Psoas muscle (tissue), 8 donors: Measurements from ENCODE around the gene BTBD10. TPM values are rescaled to one million over a fixed set of nuclear protein-coding genes. Genes with fewer than 3 reads are reported as not detected.

Experiments
- ATAC-seq, 4 donors: fragments of 200-7000 bp; cut with Tn5 transposase; one replicate each; pipeline ENCODE4 v1.9.1; 2020; ENCODE audit warnings: moderate library complexity in 3 of 4, mild to moderate bottlenecking in 2 of 4
- DNase-seq, 2 donors: peaks; one replicate each; pipeline ENCODE4 v3.0.0-alpha.2; 2020
- H3K27ac ChIP-seq: fragments of 200-600 bp; one replicate; pipeline ENCODE4 v1.8.0; 2022
- H3K27me3 ChIP-seq, 3 donors: fragments of 200-600 bp in 1 of 3; one replicate each; pipeline versions ENCODE4 v1.6.1 to v1.8.0; 2013 to 2022; ENCODE audit warnings: low read length in 2 of 3, mild to moderate bottlenecking in 2 of 3, moderate library complexity in 1 of 3; ENCODE audit not compliant: insufficient read depth in 3 of 3
- H3K36me3 ChIP-seq, 2 donors: fragments of 200-600 bp in 1 of 2; one replicate each; pipeline versions ENCODE4 v1.6.1 to v1.8.0; 2013 to 2022; ENCODE audit warnings: low read depth in 1 of 2, mild to moderate bottlenecking in 1 of 2, moderate library complexity in 1 of 2; ENCODE audit not compliant: insufficient read depth in 1 of 2
- H3K4me1 ChIP-seq: fragments of 200-600 bp; one replicate; pipeline ENCODE4 v1.8.0; 2022
- H3K4me3 ChIP-seq: fragments of 200-600 bp; one replicate; pipeline ENCODE4 v1.8.0; 2022; ENCODE audit warnings: mild to moderate bottlenecking
- H3K9me3 ChIP-seq: fragments of 200-600 bp; one replicate; pipeline ENCODE4 v1.8.0; 2022
- WGBS, 3 donors: extraction: QIAGEN DNeasy Blood & Tissue Kit; methylation state at CpG; one replicate each; pipeline versions ENCODE4 v1.1.6 to v1.1.7; 2013; 5-methylcytosine and 5-hydroxymethylcytosine counted together
- intact Hi-C, 2 donors: fragments of 100-400 bp; cut with DNase I; formaldehyde crosslinking; loops; one replicate each; pipeline versions ENCODE4 v1.11.0 to v1.14.2; 2022
- polyA plus RNA-seq, 3 donors: library from polyadenylated mRNA; stranded (reverse); fragments of 200-250 nt; gene quantifications; one replicate each; pipeline ENCODE4 v1.2.3, GENCODE V29; 2013
- total RNA-seq, 4 donors: library from RNA; stranded (reverse); fragmentation: NEBNext Ultra II Directional in 2 of 4; extraction: Animal tissue kit (Norgen Biotek cat#: 25700) in 2 of 4; gene quantifications; one replicate each; pipeline versions ENCODE4 v1.2.1 to v1.2.4, GENCODE V29; 2021 to 2023
- TF ChIP-seq, protein P1 (sequence below): fragments of 200-600 bp; IDR thresholded peaks from one replicate; pipeline ENCODE4 v1.8.0; 2022; ENCODE audit warnings: antibody characterized with exemption
- donor health status: healthy with polysubstance abuse.
- donor health status: DM: no; HTN: no; CAD: no; lungs with moderate emphysema.
- donor health status: Bipolar disorder and iron deficiency.
- donor health status: healthy.
- donor health status: DM: yes; HTN: yes; CAD: no.
- donor health status: DM: no; HTN: no; CAD: no.
- donor health status: DM: no; HTN: no; CAD: no.
- donor health status: DM: yes; HTN: yes; CAD: no.

Gene BTBD10
- total and polyA plus RNA-seq, 7 donors, result 10.8 to 21.2 (median 14.9) TPM

DNA sequence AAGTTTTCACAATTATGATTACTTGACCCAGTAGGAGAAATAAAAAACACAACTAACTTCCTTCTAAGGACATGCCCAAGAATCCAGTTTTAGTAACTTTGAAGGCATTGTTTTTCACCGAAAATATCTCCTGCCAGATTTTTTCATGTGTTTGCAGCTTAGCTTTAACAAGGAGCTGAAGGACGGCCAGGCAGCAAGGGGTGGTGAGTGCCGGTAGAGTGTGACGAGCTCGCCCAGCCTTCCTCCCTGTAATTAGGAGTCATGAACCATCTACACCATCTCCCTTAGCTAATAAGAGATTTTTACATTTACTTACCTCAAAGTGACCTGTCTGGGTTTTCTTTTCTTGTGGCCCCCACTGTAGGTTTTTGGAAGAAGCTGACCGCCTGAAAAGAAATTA, 113.4 kb downstream of the BTBD10 start:
- TF ChIP-seq, protein P1, sequence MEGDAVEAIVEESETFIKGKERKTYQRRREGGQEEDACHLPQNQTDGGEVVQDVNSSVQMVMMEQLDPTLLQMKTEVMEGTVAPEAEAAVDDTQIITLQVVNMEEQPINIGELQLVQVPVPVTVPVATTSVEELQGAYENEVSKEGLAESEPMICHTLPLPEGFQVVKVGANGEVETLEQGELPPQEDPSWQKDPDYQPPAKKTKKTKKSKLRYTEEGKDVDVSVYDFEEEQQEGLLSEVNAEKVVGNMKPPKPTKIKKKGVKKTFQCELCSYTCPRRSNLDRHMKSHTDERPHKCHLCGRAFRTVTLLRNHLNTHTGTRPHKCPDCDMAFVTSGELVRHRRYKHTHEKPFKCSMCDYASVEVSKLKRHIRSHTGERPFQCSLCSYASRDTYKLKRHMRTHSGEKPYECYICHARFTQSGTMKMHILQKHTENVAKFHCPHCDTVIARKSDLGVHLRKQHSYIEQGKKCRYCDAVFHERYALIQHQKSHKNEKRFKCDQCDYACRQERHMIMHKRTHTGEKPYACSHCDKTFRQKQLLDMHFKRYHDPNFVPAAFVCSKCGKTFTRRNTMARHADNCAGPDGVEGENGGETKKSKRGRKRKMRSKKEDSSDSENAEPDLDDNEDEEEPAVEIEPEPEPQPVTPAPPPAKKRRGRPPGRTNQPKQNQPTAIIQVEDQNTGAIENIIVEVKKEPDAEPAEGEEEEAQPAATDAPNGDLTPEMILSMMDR, result no peak
- DNase-seq, result no peak
- H3K27me3 ChIP-seq, result no peaks in the 10 kb centered on the region
- no peak overlapping the region for H3K27ac ChIP-seq
- WGBS, 3 donors, result 85 to 88% (median 87%) methylated on average over 6 of the region's 6 CpGs
- intact Hi-C loops, result no loop called here
- peaks cover 0 to 39% of the 10 kb centered on the region in 2 donors for H3K36me3 ChIP-seq
- H3K4me1 ChIP-seq, result no peaks in the 10 kb centered on the region
- no peak overlapping the region for H3K4me3 ChIP-seq
- H3K9me3 ChIP-seq, result no peaks in the 10 kb centered on the region
- no peak for ATAC-seq

DNA sequence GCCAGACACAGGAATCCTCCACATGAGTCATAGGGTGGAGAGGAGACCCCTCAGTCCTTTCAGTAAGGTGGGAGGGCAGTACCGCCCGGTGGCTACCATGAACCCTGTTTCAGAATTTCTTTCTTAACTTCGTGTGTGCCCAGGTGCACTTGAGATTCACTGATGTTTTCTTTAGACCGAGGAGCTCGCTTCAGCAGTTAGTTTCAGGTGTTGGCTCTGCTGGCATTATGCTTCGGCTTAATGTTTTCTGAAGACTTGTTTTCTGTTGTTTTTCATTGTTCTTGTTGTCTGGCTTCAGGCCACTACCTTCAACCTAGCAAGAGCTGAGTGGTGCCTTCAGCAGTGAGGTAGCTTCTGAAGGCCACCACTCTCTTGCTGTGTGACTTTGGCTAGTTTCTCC, 114.0 kb downstream of the BTBD10 start:
- Histone ChIP-seq H3K27me3 (no peaks in the 10 kb centered on the region), H3K36me3 (peaks cover 0 to 34% of the 10 kb centered on the region in 2 donors), H3K27ac (no peak overlapping the region), H3K9me3 (no peaks in the 10 kb centered on the region), H3K4me1 (no peaks in the 10 kb centered on the region), H3K4me3 (no peak overlapping the region)
- ATAC-seq (no peak), DNase-seq (no peak)
- intact Hi-C loops, result no loop called here
- 84 to 91% (median 86%) methylated on average over 6 of the region's 6 CpGs for WGBS, 3 donors
- TF ChIP-seq, protein P1, result no peak

DNA sequence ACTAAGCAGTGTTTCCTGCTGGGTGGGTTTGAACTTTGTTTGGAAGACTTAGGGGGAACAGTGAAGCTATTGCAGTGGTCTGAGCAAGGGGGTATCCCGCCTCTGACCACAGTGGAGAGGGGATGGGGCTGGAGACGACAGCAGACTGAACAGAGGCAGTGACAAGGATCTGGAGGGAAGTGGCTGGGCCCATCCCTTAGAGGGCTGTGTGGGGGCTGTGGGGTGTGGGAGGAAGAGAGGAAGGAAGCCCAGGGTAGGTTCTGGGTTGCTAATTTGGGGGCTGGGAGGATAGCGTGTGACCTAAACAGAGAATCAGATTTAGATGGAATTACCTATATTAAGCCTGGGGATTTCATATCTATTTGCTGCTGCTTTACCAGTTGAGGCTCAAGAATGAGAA, 114.7 kb downstream of the BTBD10 start:
- intact Hi-C loops, result no loop called here
- no peaks in the 10 kb centered on the region for H3K27me3 ChIP-seq
- ATAC-seq (no peak), DNase-seq (no peak)
- 69 to 79% (median 73%) methylated on average over 3 of the region's 3 CpGs for WGBS, 3 donors
- H3K4me1 ChIP-seq, result no peaks in the 10 kb centered on the region
- H3K4me3 ChIP-seq, result no peak overlapping the region
- H3K9me3 ChIP-seq, result no peaks in the 10 kb centered on the region
- peaks cover 0 to 29% of the 10 kb centered on the region in 2 donors for H3K36me3 ChIP-seq
- TF ChIP-seq, protein P1, result no peak
- H3K27ac ChIP-seq, result no peak overlapping the region

DNA sequence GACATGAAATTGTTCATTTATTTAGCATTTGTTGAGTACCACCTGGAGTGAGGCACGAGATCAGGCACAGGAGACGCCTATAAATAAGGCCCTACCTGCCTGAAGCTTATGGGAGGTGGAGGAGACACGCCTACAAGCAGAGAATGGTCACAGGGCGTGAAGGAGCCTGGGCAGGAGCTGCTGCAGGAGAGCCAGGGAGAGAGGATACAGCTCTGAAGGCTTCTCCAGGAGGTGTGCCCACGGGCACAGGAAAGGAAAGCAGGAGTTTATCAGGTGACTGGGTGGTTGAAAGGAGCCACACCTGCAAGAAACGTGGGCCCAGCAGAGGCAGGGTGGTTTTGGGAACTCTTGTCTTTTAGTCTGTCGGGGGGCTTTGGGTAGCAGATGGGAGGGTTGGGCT, 115.1 kb downstream of the BTBD10 start:
- TF ChIP-seq, protein P1, result no peak
- intact Hi-C loops, result no loop called here
- H3K4me3 ChIP-seq, result no peak overlapping the region
- H3K27ac ChIP-seq, result no peak overlapping the region
- H3K36me3 ChIP-seq, result peaks cover 0 to 25% of the 10 kb centered on the region in 2 donors
- ATAC-seq (no peak), DNase-seq (no peak)
- no peaks in the 10 kb centered on the region for H3K4me1 ChIP-seq
- H3K27me3 ChIP-seq, result no peaks in the 10 kb centered on the region
- WGBS, 3 donors, result 83 to 86% (median 84%) methylated on average over 7 of the region's 7 CpGs
- H3K9me3 ChIP-seq, result no peaks in the 10 kb centered on the region

DNA sequence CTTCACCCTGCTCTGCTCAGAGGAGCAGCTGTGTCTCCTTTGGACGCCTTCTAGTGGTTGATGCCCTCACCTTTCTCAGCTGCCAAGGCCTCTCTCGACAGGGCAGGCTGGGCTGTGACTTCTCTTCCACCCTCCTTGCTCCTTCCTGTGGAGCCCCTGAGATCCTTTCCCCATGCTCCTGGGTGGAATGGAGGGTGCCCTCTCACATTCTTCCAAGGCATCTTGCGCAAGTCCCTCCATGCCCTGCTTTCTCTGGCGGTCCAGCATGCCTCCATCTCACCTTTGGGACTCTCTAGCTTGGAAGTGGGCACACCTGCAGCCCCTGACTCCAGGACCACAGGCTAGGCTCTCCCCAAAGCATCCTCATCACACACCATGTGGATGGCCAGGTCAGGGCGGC, 116.6 kb downstream of the BTBD10 start:
- TF ChIP-seq, protein P1, result no peak
- ATAC-seq, result no peak
- DNase-seq, result no peak
- intact Hi-C loops, result no loop called here
- H3K4me1 ChIP-seq, result no peaks in the 10 kb centered on the region
- H3K9me3 ChIP-seq, result no peaks in the 10 kb centered on the region
- peaks cover 0 to 13% of the 10 kb centered on the region in 2 donors for H3K36me3 ChIP-seq
- H3K4me3 ChIP-seq, result no peak overlapping the region
- H3K27ac ChIP-seq, result no peak overlapping the region
- WGBS, 3 donors, result 81 to 92% (median 87%) methylated on average over 5 of the region's 5 CpGs
- H3K27me3 ChIP-seq, result no peaks in the 10 kb centered on the region
